Measurements from ENCODE around the gene C3orf18. TPM values are rescaled to one million over a fixed set of nuclear protein-coding genes. Genes with fewer than 3 reads are reported as not detected.

Gene C3orf18
- total and polyA plus RNA-seq, 2 experiments from 2014 or later, result 2.4 to 7.7 TPM

- Histone ChIP-seq H3K9me2 (ENCODE audit: insufficient read depth) (no peaks in the 10 kb centered on the region), H3K4me2 (no peak overlapping the region), H3K4me1 (ENCODE audit: insufficient read depth) (peaks cover 8% of the 10 kb centered on the region; the same call in 1 of the 2 replicates), H2AFZ (no peak overlapping the region), H3K79me2 (replicated peaks; ENCODE audit: insufficient read depth) (no peaks in the 10 kb centered on the region), H4K20me1 (replicated peaks; ENCODE audit: insufficient read depth) (no peaks in the 10 kb centered on the region; the same call in 1 of the 2 replicates), H3F3A (replicated peaks; ENCODE audit: low read depth) (0 out of 2 replicates have a peak, but pooled peaks cover 7% of the 10 kb centered on the region), H3K27me3 (ENCODE audit: insufficient read depth) (peaks cover 23% of the 10 kb centered on the region), H3K36me3 (ENCODE audit: insufficient read depth) (no peaks in the 10 kb centered on the region), H3K27ac (ENCODE audit: low read depth) (no peak overlapping the region), H3K4me3 (no peak overlapping the region)
- H3K27ac Mint-ChIP-seq, result no peak overlapping the region
- H3K4me3 Mint-ChIP-seq, result no peak overlapping the region
- peaks cover 33% of the 10 kb centered on the region for H3K27me3 Mint-ChIP-seq (ENCODE audit: insufficient read depth, low read depth, poor library complexity)
- no peaks in the 10 kb centered on the region for H3K9me3 Mint-ChIP-seq
- no peak for TF ChIP-seq ETS1 (IDR thresholded peaks at IDR 0.05)
- TF ChIP-seq ZNF114 (CRISPR knock-in tag; IDR thresholded peaks at IDR 0.05), result no peak
- TF ChIP-seq JUNB (IDR thresholded peaks at IDR 0.05; ENCODE audit: unreplicated experiment), result no peak
- TF ChIP-seq CTCF (conservative IDR thresholded peaks at IDR 0.05; ENCODE audit: low read depth in 2 of 2), result no peak
- no peak for TF ChIP-seq ZNF462 (CRISPR knock-in tag; IDR thresholded peaks at IDR 0.05)
- TF ChIP-seq ZNF331 (CRISPR knock-in tag; IDR thresholded peaks at IDR 0.05; ENCODE audit: low read depth), result no peak
- no peak for TF ChIP-seq EZH2phosphoT487 (IDR thresholded peaks at IDR 0.05; ENCODE audit: unreplicated experiment)
- H3K36me3 Mint-ChIP-seq (ENCODE audit: low read depth), result no peaks in the 10 kb centered on the region
- ATAC-seq (no peak), DNase-seq (ENCODE audit: low spot score) (no peak)
- H3K4me1 Mint-ChIP-seq, result peaks cover 14% of the 10 kb centered on the region
Measured at GRCh38 chr3:50608278-50608677, 40.7 kb upstream of the C3orf18 start.

Data from GM23338 (cell line).